ENCODE results near the gene NOC4L.
"Not testable (repeated sequence)": the region's sequence is repeated elsewhere in the genome, so short reads cannot be mapped to it uniquely, and the experiment has no call there.

Gene NOC4L

DNA sequence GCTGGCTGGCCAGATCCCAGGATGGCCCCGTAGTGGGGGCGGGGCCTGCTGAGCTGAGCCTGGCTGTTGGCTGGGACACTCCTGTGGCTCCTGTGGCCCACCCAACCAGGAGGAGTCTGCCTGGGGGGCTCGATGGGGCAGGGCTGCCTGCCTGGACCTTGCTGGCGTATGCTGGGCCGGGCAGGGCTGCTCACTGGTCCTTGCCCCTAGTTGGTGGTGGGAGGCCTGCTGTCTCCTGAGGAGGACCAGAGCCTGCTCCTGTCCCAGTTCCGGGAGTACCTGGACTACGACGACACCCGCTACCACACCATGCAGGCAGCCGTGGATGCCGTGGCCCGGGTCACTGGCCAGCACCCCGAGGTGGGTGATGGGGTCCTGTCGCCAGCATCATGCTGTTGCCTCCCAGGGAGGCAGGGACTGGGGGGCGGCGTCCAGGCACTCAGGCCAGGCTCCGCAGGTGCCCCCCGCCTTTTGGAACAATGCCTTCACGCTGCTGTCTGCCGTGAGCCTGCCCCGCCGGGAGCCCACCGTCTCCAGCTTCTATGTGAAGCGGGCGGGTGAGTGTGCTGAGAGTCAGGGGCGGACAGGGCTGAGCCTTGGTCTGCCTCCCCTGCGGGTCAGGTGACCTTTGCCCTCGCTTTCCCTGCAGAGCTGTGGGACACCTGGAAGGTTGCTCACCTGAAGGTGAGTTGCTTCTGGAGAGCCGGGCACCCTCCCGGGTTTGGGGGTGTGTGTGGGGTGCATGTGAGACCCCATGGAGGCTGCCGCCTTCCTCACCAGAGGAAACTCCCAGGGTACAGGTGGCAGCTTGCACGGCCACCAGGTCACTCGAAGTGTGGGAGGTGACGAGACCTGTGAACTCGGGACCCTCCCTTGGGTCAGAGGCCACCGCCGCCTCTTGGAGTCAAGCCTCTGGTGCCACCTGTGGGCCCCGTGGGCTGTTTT, 3.4 kb downstream of the NOC4L start:
- TF ChIP-seq CTCF (IDR thresholded peaks at IDR 0.05; ENCODE audit: low read length, missing control alignments), result no peak
- H3K4me3 ChIP-seq (replicated peaks; ENCODE audit: low read depth, low read length), result no peak overlapping the region
- no peak for DNase-seq (ENCODE audit: low read depth)

DNA sequence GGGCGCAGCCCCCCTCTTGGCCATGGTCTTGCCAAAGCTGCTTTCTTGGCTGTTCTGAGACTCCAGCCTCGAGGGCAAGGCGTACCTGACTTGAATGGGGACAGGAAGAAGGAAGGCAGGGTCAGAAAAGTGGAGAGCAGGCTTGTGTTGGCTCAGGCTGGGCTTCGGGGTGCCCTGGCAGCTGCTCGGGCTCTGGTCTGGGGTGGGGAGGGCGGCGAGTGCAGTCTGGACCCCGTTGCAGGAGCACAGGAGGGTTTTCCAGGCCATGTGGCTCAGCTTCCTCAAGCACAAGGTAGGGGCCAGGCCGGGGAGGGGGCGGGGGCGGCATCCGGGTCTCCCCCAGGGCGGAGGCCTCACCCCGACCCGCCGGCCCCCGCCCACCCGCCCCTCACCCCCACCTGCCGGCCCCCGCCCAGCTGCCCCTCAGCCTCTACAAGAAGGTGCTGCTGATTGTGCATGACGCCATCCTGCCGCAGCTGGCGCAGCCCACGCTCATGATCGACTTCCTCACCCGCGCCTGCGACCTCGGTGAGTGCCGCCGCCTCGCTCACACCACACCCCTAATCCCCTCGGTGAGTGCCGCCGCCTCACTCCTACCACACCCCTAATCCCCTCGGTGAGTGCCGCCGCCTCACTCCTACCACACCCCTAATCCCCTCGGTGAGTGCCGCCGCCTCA, 4.2 kb downstream of the NOC4L start:
- no peak for TF ChIP-seq CTCF (IDR thresholded peaks at IDR 0.05; ENCODE audit: low read length, missing control alignments)
- no peak overlapping the region for H3K4me3 ChIP-seq (replicated peaks; ENCODE audit: low read depth, low read length)
- DNase-seq (ENCODE audit: low read depth), result no peak

DNA sequence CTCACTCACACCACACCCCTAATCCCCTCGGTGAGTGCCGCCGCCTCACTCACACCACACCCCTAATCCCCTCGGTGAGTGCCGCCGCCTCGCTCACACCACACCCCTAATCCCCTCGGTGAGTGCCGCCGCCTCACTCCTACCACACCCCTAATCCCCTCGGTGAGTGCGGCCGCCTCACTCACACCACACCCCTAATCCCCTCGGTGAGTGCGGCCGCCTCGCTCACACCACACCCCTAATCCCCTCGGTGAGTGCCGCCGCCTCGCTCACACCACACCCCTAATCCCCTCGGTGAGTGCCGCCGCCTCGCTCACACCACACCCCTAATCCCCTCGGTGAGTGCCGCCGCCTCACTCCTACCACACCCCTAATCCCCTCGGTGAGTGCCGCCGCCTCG, 5.3 kb downstream of the NOC4L start:
- H3K4me3 ChIP-seq (replicated peaks; ENCODE audit: low read depth, low read length); DNase-seq (ENCODE audit: low read depth): not testable (repeated sequence)

DNA sequence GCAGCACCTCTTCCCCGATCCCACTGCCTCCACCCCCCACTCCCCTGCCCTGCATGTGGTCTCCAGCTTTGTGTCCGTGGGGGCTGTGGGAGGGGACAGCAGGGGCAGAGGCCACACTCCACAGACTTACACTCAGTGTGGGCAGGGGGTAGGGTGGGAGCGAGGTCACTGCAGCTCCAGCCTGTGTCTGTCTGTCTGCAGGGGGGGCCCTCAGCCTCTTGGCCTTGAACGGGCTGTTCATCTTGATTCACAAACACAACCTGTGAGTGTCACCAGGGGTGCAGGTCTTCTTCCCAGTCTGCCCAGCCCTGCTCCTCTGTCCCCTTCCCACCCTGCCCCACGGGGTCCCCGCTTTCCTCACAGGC, 6.5 kb downstream of the NOC4L start:
- TF ChIP-seq CTCF (IDR thresholded peaks at IDR 0.05; ENCODE audit: low read length, missing control alignments), result no peak
- H3K4me3 ChIP-seq (replicated peaks; ENCODE audit: low read depth, low read length), result no peak overlapping the region
- DNase-seq (ENCODE audit: low read depth), result no peak

- TF ChIP-seq CTCF (IDR thresholded peaks at IDR 0.05; ENCODE audit: low read length, missing control alignments), result no peak
- DNase-seq (ENCODE audit: low read depth), result no peak
- no peak overlapping the region for H3K4me3 ChIP-seq (replicated peaks; ENCODE audit: low read depth, low read length)
These were observed 7.0 kb downstream of the NOC4L start for GRCh38 chr12:132151145-132151765.

GRCh38 chr12:132151766-132152410, 7.6 kb downstream of the NOC4L start:
- DNase-seq (ENCODE audit: low read depth), result no peak
- H3K4me3 ChIP-seq (replicated peaks; ENCODE audit: low read depth, low read length), result no peak overlapping the region
- no peak for TF ChIP-seq CTCF (IDR thresholded peaks at IDR 0.05; ENCODE audit: low read length, missing control alignments)

DNA sequence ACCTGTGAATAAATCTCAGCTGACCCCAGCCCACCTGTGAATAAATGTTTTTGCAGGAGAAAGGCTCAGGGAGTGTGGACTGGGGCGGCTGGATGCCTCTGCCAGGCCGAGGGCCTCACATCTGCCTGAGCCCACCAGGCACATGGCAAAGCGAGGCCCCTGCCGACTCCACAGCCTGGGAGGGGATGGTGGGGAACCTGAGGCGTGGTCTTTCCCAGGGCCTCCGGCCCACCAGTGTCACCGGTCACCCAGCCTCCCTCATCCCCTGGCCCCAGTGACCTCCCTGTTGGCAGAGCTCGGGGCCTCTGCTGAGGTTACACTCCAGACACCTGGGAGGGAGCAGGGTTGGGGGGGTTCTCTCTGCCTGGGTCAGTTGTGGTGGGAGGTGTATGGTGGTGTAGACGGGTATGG, 8.2 kb downstream of the NOC4L start:
- no peak for DNase-seq (ENCODE audit: low read depth)
- no peak overlapping the region for H3K4me3 ChIP-seq (replicated peaks; ENCODE audit: low read depth, low read length)
- TF ChIP-seq CTCF (IDR thresholded peaks at IDR 0.05; ENCODE audit: low read length, missing control alignments), result no peak

Measured in fibroblast of pulmonary artery (primary cell).